NOMO-1 treated with DMSO at 0.1 percent for 48 hours (cell line): ENCODE data around the gene EPB41L4A.
A peak's percentile ranks its signal among the peaks of the same experiment; 100 is the strongest.
"Not testable (repeated sequence)": the region's sequence is repeated elsewhere in the genome, so short reads cannot be mapped to it uniquely, and the experiment has no call there.

Source experiments
- DNase-seq: peaks from one replicate; lab custom pipeline; 2025; ENCODE audit not compliant: unreplicated experiment; lab: John Stamatoyannopoulos, UW

The EPB41L4A gene

GRCh38 chr5:112419164-112419985 is at the start of gene EPB41L4A:
EPB41L4A (minus strand) TSS chr5:112419277; CDS start chr5:112419039, 238 bp downstream.
- no peak for DNase-seq

GRCh38 chr5:112467485-112467884 is 48.4 kb upstream of the EPB41L4A start:
- no peak for DNase-seq

- DNase-seq = not testable (repeated sequence)
These were observed 47.2 kb upstream of the EPB41L4A start for GRCh38 chr5:112466261-112466660.

- not testable (repeated sequence) for DNase-seq
These were observed 28.2 kb upstream of the EPB41L4A start for GRCh38 chr5:112447187-112447760.

GRCh38 chr5:112445626-112446350 is 26.7 kb upstream of the EPB41L4A start:
- peak; percentile 22 for DNase-seq

GRCh38 chr5:112443932-112444331 is 24.9 kb upstream of the EPB41L4A start:
- DNase-seq = not testable (repeated sequence)

- DNase-seq = no peak
These were observed 21.0 kb upstream of the EPB41L4A start for GRCh38 chr5:112440031-112440430.

GRCh38 chr5:112436144-112436543 is 17.1 kb upstream of the EPB41L4A start:
- DNase-seq = no peak

- DNase-seq = no peak
These were observed 15.6 kb upstream of the EPB41L4A start for GRCh38 chr5:112434641-112435040.

GRCh38 chr5:112426202-112426601 is 7.1 kb upstream of the EPB41L4A start:
- DNase-seq = not testable (repeated sequence)

- peak; percentile 53 for DNase-seq
These were observed 1.1 kb upstream of the EPB41L4A start for GRCh38 chr5:112419986-112420864.

- no peak for DNase-seq
These were observed 366 bp downstream of the EPB41L4A start for GRCh38 chr5:112418659-112419163.

GRCh38 chr5:112417931-112418658 is 982 bp downstream of the EPB41L4A start:
- DNase-seq = peak; percentile 11

GRCh38 chr5:112415552-112415951 is 3.5 kb downstream of the EPB41L4A start:
- no peak for DNase-seq

GRCh38 chr5:112413611-112414010 is 5.5 kb downstream of the EPB41L4A start:
- no peak for DNase-seq

- DNase-seq = no peak
These were observed 6.7 kb downstream of the EPB41L4A start for GRCh38 chr5:112412346-112412745.

- no peak for DNase-seq
These were observed 7.2 kb downstream of the EPB41L4A start for GRCh38 chr5:112411903-112412302.

GRCh38 chr5:112407666-112408065 is 11.4 kb downstream of the EPB41L4A start:
- DNase-seq = no peak

GRCh38 chr5:112407240-112407639 is 11.8 kb downstream of the EPB41L4A start:
- no peak for DNase-seq

GRCh38 chr5:112403069-112403468 is 16.0 kb downstream of the EPB41L4A start:
- DNase-seq = no peak
